C4-2B (cell line): ENCODE data around the gene ANKRD18A.

Experiments used
- CTCF ChIP-seq: fragments of 450-650 bp; conservative IDR thresholded peaks from 2 replicates; pipeline ENCODE4 v1.5.1; 2017; ENCODE audit warnings: mild to moderate bottlenecking
- ZFX ChIP-seq: fragments of 450-650 bp; IDR thresholded peaks from 2 replicates; pipeline ENCODE4 v1.6.1; 2017

- TF ChIP-seq CTCF (no peak; the same call in 1 of the 2 replicates), ZFX (no peak)
Measured at GRCh38 chr9:38642951-38643814, 22.8 kb upstream of the ANKRD18A start.
